Measurements from ENCODE around the gene FAF1. TPM values are rescaled to one million over a fixed set of nuclear protein-coding genes. Genes with fewer than 3 reads are reported as not detected.

FAF1 gene
- total RNA-seq, 2 experiments from 2014 or later = 43.5 to 44.0 TPM

DNA sequence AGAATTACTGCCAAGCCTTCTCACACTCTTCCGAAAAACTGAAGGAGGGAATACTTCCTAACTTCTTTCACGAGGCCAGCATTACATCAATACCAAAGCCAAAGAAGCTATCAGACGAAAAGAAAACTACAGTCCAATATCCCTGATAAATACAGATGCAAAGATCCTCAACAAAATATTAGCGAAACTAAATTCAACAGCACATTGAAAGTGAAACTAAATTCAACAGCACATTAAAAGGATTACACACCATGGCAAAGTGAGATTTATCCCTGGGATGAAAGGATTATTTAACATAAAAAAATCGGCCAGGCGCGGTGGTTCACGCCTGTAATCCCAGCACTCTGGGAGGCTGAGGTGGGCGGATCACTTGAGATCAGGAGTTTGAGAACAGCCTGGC, 176.8 kb downstream of the FAF1 start:
- H3K27ac ChIP-seq (ENCODE audit: low read depth in 1 of 2, low read length in 2 of 2) = no peak overlapping the region
- H3K9me3 Mint-ChIP-seq = no peaks in the 10 kb centered on the region
- no peak overlapping the region for H3K27ac Mint-ChIP-seq
- intact Hi-C loops (cut with DNase I, micrococcal nuclease) = no loop called here
- peaks cover 38% of the 10 kb centered on the region for H3K4me1 Mint-ChIP-seq (ENCODE audit: low read depth)
- ChIA-PET POLR2A (interaction anchor here (0.6 kb wide), 1 partner anchor 9 kb away, joined by 3 read pairs; no protein-coding TSS in a partner anchor), CTCF (interaction anchor here (1.1 kb wide), 1 partner anchor 9 kb away, joined by 7 read pairs; no protein-coding TSS in a partner anchor)
- peaks cover 25% of the 10 kb centered on the region for H3K36me3 ChIP-seq (ENCODE audit: insufficient read depth, low read length)
- no peaks in the 10 kb centered on the region for H3K9me3 ChIP-seq (ENCODE audit: control insufficient read depth in 1 of 2, insufficient read depth in 1 of 2, low read length in 2 of 2)
- no peaks in the 10 kb centered on the region for H3K27me3 Mint-ChIP-seq
- TF ChIP-seq, protein P1, sequence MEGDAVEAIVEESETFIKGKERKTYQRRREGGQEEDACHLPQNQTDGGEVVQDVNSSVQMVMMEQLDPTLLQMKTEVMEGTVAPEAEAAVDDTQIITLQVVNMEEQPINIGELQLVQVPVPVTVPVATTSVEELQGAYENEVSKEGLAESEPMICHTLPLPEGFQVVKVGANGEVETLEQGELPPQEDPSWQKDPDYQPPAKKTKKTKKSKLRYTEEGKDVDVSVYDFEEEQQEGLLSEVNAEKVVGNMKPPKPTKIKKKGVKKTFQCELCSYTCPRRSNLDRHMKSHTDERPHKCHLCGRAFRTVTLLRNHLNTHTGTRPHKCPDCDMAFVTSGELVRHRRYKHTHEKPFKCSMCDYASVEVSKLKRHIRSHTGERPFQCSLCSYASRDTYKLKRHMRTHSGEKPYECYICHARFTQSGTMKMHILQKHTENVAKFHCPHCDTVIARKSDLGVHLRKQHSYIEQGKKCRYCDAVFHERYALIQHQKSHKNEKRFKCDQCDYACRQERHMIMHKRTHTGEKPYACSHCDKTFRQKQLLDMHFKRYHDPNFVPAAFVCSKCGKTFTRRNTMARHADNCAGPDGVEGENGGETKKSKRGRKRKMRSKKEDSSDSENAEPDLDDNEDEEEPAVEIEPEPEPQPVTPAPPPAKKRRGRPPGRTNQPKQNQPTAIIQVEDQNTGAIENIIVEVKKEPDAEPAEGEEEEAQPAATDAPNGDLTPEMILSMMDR (IDR thresholded peaks at IDR 0.05) = no peak
- no peak for DNase-seq
- ATAC-seq (ENCODE audit: poor library complexity) = no peak
- H3K4me3 Mint-ChIP-seq = no peak overlapping the region
- no peak overlapping the region for H3K4me3 ChIP-seq (ENCODE audit: low read length)
- H3K4me1 ChIP-seq (ENCODE audit: insufficient read depth, low read length) = no peaks in the 10 kb centered on the region
- peaks cover 55% of the 10 kb centered on the region for H3K36me3 Mint-ChIP-seq (ENCODE audit: low read depth)
- H3K27me3 ChIP-seq (ENCODE audit: control insufficient read depth in 1 of 2, insufficient read depth in 2 of 2, low read length in 2 of 2) = no peaks in the 10 kb centered on the region

DNA sequence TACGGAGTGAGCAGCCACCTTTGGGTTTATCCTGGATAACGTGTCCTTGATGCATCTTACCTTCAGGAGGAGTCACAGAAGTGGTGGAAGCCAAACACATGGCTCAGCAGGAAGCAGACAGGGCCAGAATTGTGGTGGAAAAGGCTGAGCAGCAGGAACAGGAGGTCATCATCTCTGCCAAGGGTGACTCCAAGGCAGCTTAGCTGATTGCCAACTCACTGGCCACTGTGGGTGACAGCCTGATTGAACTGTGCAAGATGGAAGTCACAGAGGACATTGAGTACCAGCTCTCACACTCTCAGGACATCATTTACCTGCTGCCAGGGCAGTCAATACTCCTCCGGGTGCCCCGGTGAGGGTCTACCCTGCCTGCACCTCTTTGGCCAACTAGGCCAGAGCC, 179.3 kb downstream of the FAF1 start:
- ChIA-PET POLR2A (no interaction called here), CTCF (no interaction called here)
- no peak for DNase-seq
- Histone ChIP-seq H3K4me3 (ENCODE audit: low read length) (no peak overlapping the region), H3K4me1 (ENCODE audit: insufficient read depth, low read length) (no peaks in the 10 kb centered on the region), H3K27me3 (ENCODE audit: control insufficient read depth in 1 of 2, insufficient read depth in 2 of 2, low read length in 2 of 2) (no peaks in the 10 kb centered on the region), H3K9me3 (ENCODE audit: control insufficient read depth in 1 of 2, insufficient read depth in 1 of 2, low read length in 2 of 2) (no peaks in the 10 kb centered on the region), H3K27ac (ENCODE audit: low read depth in 1 of 2, low read length in 2 of 2) (no peak overlapping the region), H3K36me3 (ENCODE audit: insufficient read depth, low read length) (peaks cover 15% of the 10 kb centered on the region)
- H3K4me3 Mint-ChIP-seq = no peak overlapping the region
- H3K36me3 Mint-ChIP-seq (ENCODE audit: low read depth) = peaks cover 38% of the 10 kb centered on the region
- intact Hi-C loops (cut with DNase I, micrococcal nuclease) = no loop called here
- H3K27ac Mint-ChIP-seq = no peak overlapping the region
- TF ChIP-seq, protein P1 (IDR thresholded peaks at IDR 0.05) = no peak
- no peaks in the 10 kb centered on the region for H3K9me3 Mint-ChIP-seq
- peaks cover 38% of the 10 kb centered on the region for H3K4me1 Mint-ChIP-seq (ENCODE audit: low read depth)
- ATAC-seq (ENCODE audit: poor library complexity) = no peak
- no peaks in the 10 kb centered on the region for H3K27me3 Mint-ChIP-seq

DNA sequence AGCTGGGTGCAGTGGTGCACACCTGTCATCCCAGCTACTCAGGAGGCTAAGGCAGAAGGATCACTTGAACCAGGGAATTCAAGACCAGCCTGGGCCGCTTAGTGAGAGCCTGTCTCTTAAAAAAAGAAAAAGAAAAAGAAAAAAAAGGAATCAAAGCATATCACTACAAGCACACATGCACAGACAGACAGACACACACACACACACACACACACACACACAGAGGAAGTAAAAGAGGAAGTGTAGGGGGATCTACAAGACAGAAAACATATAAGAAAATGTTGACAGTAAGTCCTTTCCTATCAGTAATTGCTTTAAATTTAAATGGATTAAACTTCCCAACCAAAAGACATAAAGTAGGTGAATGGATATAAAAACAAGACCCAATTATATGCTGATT, 180.3 kb downstream of the FAF1 start:
- Histone ChIP-seq H3K4me3 (ENCODE audit: low read length) (no peak overlapping the region), H3K27ac (ENCODE audit: low read depth in 1 of 2, low read length in 2 of 2) (no peak overlapping the region), H3K9me3 (ENCODE audit: control insufficient read depth in 1 of 2, insufficient read depth in 1 of 2, low read length in 2 of 2) (no peaks in the 10 kb centered on the region), H3K36me3 (ENCODE audit: insufficient read depth, low read length) (peaks cover 15% of the 10 kb centered on the region), H3K4me1 (ENCODE audit: insufficient read depth, low read length) (no peaks in the 10 kb centered on the region), H3K27me3 (ENCODE audit: control insufficient read depth in 1 of 2, insufficient read depth in 2 of 2, low read length in 2 of 2) (no peaks in the 10 kb centered on the region)
- DNase-seq (no peak), ATAC-seq (ENCODE audit: poor library complexity) (no peak)
- Mint-ChIP-seq H3K9me3 (no peaks in the 10 kb centered on the region), H3K27me3 (no peaks in the 10 kb centered on the region), H3K36me3 (ENCODE audit: low read depth) (peaks cover 29% of the 10 kb centered on the region), H3K27ac (no peak overlapping the region), H3K4me1 (ENCODE audit: low read depth) (peaks cover 30% of the 10 kb centered on the region), H3K4me3 (no peak overlapping the region)
- TF ChIP-seq, protein P1 (IDR thresholded peaks at IDR 0.05) = no peak
- CTCF ChIA-PET = no interaction called here
- POLR2A ChIA-PET = no interaction called here
- intact Hi-C loops (cut with DNase I, micrococcal nuclease) = loop anchor here in 1 of 2 experiments (10.0 kb wide), 1 partner anchor 985 kb away; no protein-coding TSS in a partner anchor
